SK-N-SH treated with all-trans-retinoic acid at 6 μM for 48 hours (cell line): ENCODE results near the gene PTPN1.

ENCODE experiments used
- BACH2 ChIP-seq: fragments of 250-450 bp; sonication (Bioruptor Pico); IDR thresholded peaks from 2 replicates; pipeline ENCODE4 v1.9.0; 2021; ENCODE audit warnings: mild to moderate bottlenecking, borderline replicate concordance
- PATZ1 ChIP-seq: fragments of 250-450 bp; sonication (Bioruptor Pico); IDR thresholded peaks from 2 replicates; pipeline ENCODE4 v1.8.0; 2020; ENCODE audit warnings: mild to moderate bottlenecking, moderate library complexity, borderline replicate concordance
- TOX ChIP-seq: fragments of 250-450 bp; sonication (Bioruptor Pico); IDR thresholded peaks from 2 replicates; pipeline ENCODE4 v1.8.0; 2021; ENCODE audit warnings: mild to moderate bottlenecking, moderate library complexity, borderline replicate concordance

- no peak for TF ChIP-seq TOX (CRISPR knock-in tag)
- no peak for TF ChIP-seq BACH2
- TF ChIP-seq PATZ1 (CRISPR knock-in tag) = no peak
Measured at GRCh38 chr20:50628853-50629669, 118.9 kb downstream of the PTPN1 start.
